Parathyroid adenoma (tissue), 2 donors: ENCODE data around the gene MED13L.

Experiments
- H2AFZ ChIP-seq: fragments of 300-600 bp; sonication (generic); one replicate; pipeline ENCODE4 v1.7.0; 2017; ENCODE audit warnings: antibody characterized with exemption, mild to moderate bottlenecking
- H3K27ac ChIP-seq: fragments of 300-600 bp; sonication (generic); one replicate; pipeline ENCODE4 v1.7.0; 2017
- H3K27me3 ChIP-seq: fragments of 300-600 bp; sonication (generic); one replicate; pipeline ENCODE4 v1.7.0; 2017; ENCODE audit warnings: low read length; ENCODE audit not compliant: control insufficient read depth, insufficient read depth
- H3K36me3 ChIP-seq: fragments of 300-600 bp; sonication (generic); one replicate; pipeline ENCODE4 v1.7.0; 2017; ENCODE audit warnings: low read length; ENCODE audit not compliant: control insufficient read depth, insufficient read depth
- H3K4me1 ChIP-seq: fragments of 300-600 bp; sonication (generic); one replicate; pipeline ENCODE4 v1.7.0; 2017; ENCODE audit warnings: control low read depth
- H3K4me2 ChIP-seq: fragments of 300-600 bp; sonication (generic); one replicate; pipeline ENCODE4 v1.7.0; 2017; ENCODE audit warnings: low read length
- H3K4me3 ChIP-seq: fragments of 300-600 bp; sonication (generic); one replicate; pipeline ENCODE4 v1.7.0; 2017; ENCODE audit warnings: low read depth, low read length
- H3K79me2 ChIP-seq: fragments of 300-600 bp; sonication (generic); one replicate; pipeline ENCODE4 v1.7.0; 2017; ENCODE audit warnings: control low read depth
- H3K9ac ChIP-seq: fragments of 300-600 bp; sonication (generic); one replicate; pipeline ENCODE4 v1.7.0; 2017; ENCODE audit warnings: mild to moderate bottlenecking
- H3K9me3 ChIP-seq: fragments of 300-600 bp; sonication (generic); one replicate; pipeline ENCODE4 v1.7.0; 2017; ENCODE audit warnings: low read length; ENCODE audit not compliant: control insufficient read depth
- CTCF ChIP-seq: fragments of 300-600 bp; sonication (generic); IDR thresholded peaks from one replicate; pipeline ENCODE4 v1.7.0; 2017; ENCODE audit warnings: antibody characterized with exemption, mild to moderate bottlenecking
- donor health status: primary hyperparathyroidism.

The MED13L gene

GRCh38 chr12:115944837-115945490, 332.5 kb downstream of the MED13L start:
- H3K9me3 ChIP-seq: no peaks in the 10 kb centered on the region
- no peak for TF ChIP-seq CTCF
- no peaks in the 10 kb centered on the region for H3K4me1 ChIP-seq
- H3K4me3 ChIP-seq: no peak overlapping the region
- no peak overlapping the region for H3K4me2 ChIP-seq
- H3K36me3 ChIP-seq: no peaks in the 10 kb centered on the region
- no peak overlapping the region for H3K27ac ChIP-seq
- H2AFZ ChIP-seq: no peak overlapping the region
- no peaks in the 10 kb centered on the region for H3K79me2 ChIP-seq
- H3K9ac ChIP-seq: no peak overlapping the region
- no peaks in the 10 kb centered on the region for H3K27me3 ChIP-seq

- TF ChIP-seq CTCF: no peak
- Histone ChIP-seq H3K27ac (no peak overlapping the region), H3K79me2 (no peaks in the 10 kb centered on the region), H2AFZ (no peak overlapping the region), H3K4me2 (no peak overlapping the region), H3K27me3 (no peaks in the 10 kb centered on the region), H3K9me3 (no peaks in the 10 kb centered on the region), H3K4me3 (no peak overlapping the region), H3K9ac (no peak overlapping the region), H3K4me1 (no peaks in the 10 kb centered on the region), H3K36me3 (no peaks in the 10 kb centered on the region)
Observed at GRCh38 chr12:115944392-115944742, 333.1 kb downstream of the MED13L start.

GRCh38 chr12:115943630-115944391, 333.7 kb downstream of the MED13L start:
- H3K27ac ChIP-seq: no peak overlapping the region
- H3K9me3 ChIP-seq: no peaks in the 10 kb centered on the region
- no peak overlapping the region for H3K4me3 ChIP-seq

GRCh38 chr12:115943310-115943629, 334.2 kb downstream of the MED13L start:
- TF ChIP-seq CTCF: no peak
- Histone ChIP-seq H3K9me3 (no peaks in the 10 kb centered on the region), H3K27me3 (no peaks in the 10 kb centered on the region), H3K36me3 (no peaks in the 10 kb centered on the region), H3K4me1 (no peaks in the 10 kb centered on the region), H2AFZ (no peak overlapping the region), H3K27ac (no peak overlapping the region), H3K4me3 (no peak overlapping the region), H3K9ac (no peak overlapping the region), H3K79me2 (no peaks in the 10 kb centered on the region), H3K4me2 (no peak overlapping the region)

More at GRCh38 chr12:115943630-115944391, 333.7 kb downstream of the MED13L start:
- Histone ChIP-seq H3K4me1 (no peaks in the 10 kb centered on the region), H3K4me2 (no peak overlapping the region), H3K9ac (no peak overlapping the region), H2AFZ (no peak overlapping the region), H3K36me3 (no peaks in the 10 kb centered on the region), H3K79me2 (no peaks in the 10 kb centered on the region), H3K27me3 (no peaks in the 10 kb centered on the region)
- TF ChIP-seq CTCF: no peak

- H3K4me2 ChIP-seq: no peak overlapping the region
- no peak for TF ChIP-seq CTCF
- no peaks in the 10 kb centered on the region for H3K36me3 ChIP-seq
- H3K27me3 ChIP-seq: no peaks in the 10 kb centered on the region
- no peaks in the 10 kb centered on the region for H3K4me1 ChIP-seq
- H3K9ac ChIP-seq: no peak overlapping the region
- H2AFZ ChIP-seq: no peak overlapping the region
- H3K27ac ChIP-seq: no peak overlapping the region
- H3K4me3 ChIP-seq: no peak overlapping the region
- H3K9me3 ChIP-seq: no peaks in the 10 kb centered on the region
- no peaks in the 10 kb centered on the region for H3K79me2 ChIP-seq
Observed at GRCh38 chr12:115942346-115942745, 335.1 kb downstream of the MED13L start.
